Measurements from ENCODE around the gene BAIAP2.

GRCh38 chr17:81099888-81100287, 64.9 kb downstream of the BAIAP2 start:
- no peak for TF ChIP-seq POLR2A (IDR thresholded peaks at IDR 0.05)
- TF ChIP-seq, protein P1, sequence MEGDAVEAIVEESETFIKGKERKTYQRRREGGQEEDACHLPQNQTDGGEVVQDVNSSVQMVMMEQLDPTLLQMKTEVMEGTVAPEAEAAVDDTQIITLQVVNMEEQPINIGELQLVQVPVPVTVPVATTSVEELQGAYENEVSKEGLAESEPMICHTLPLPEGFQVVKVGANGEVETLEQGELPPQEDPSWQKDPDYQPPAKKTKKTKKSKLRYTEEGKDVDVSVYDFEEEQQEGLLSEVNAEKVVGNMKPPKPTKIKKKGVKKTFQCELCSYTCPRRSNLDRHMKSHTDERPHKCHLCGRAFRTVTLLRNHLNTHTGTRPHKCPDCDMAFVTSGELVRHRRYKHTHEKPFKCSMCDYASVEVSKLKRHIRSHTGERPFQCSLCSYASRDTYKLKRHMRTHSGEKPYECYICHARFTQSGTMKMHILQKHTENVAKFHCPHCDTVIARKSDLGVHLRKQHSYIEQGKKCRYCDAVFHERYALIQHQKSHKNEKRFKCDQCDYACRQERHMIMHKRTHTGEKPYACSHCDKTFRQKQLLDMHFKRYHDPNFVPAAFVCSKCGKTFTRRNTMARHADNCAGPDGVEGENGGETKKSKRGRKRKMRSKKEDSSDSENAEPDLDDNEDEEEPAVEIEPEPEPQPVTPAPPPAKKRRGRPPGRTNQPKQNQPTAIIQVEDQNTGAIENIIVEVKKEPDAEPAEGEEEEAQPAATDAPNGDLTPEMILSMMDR (IDR thresholded peaks at IDR 0.05) = no peak
